IPS-NIHi7 (cell line): ENCODE measurements around the gene SYT7.

Source experiments
- DNase-seq: peaks from one replicate; pipeline ENCODE4 v3.0.0; 2012; ENCODE audit warnings: mixed read lengths; ENCODE audit errors: extremely low spot score

SYT7 gene

DNA sequence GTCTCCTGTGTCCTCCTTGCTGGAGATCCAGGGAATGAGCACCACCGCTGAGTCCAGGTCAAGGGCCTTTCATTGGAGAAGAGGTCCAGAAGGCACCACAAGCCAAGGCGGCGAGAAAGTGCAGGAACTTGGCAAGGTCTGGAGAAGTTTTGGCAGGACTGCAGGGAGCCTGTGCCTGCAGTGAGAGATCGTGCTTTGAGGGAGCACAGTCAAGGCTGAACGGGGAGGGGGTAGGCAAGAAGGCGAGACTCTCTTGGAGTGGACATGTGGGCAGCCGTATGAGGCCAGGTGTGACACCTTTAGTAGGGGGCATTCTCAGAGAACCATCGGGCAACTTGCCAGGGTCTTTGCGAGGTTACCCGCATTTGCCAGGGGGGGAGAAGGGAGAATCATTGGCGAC lies 41.9 kb downstream of the SYT7 start:
- DNase-seq: no peak

DNA sequence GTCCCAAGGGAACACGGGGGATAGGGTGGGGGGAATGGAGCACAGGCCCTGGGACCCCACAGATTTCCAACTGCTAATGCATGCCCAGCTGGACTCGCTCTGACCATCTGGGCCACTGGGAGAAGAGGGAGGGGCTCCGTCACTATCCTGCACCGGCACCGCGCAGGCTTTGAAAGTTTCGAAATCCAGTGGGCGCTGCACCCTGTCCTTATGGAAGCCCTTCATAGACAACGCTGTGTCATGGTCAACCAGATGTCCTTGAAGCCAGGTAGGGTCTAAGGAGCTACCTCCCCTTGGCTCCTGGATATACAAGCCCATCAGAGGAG lies 42.3 kb downstream of the SYT7 start:
- DNase-seq: no peak

DNA sequence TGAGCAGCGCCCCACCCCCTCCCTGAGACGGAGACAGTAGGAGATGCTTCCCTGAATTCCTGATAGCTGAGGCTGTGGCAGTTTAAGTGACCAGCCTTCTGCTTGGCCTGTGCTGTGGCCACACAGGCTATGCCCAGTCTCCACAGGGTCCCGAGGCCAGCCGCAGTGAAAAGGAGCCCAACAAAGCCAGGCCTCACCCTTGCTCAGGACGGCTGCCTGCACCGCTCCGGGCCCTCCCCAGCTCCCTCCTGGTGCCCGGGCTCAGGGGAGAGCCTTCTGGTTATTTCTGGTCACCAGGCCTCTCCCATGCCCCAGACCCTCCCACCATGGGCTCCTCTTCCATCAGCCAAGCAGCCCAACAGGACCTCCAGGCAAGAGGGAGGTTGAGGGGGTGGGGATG lies 43.5 kb downstream of the SYT7 start:
- no peak for DNase-seq

DNA sequence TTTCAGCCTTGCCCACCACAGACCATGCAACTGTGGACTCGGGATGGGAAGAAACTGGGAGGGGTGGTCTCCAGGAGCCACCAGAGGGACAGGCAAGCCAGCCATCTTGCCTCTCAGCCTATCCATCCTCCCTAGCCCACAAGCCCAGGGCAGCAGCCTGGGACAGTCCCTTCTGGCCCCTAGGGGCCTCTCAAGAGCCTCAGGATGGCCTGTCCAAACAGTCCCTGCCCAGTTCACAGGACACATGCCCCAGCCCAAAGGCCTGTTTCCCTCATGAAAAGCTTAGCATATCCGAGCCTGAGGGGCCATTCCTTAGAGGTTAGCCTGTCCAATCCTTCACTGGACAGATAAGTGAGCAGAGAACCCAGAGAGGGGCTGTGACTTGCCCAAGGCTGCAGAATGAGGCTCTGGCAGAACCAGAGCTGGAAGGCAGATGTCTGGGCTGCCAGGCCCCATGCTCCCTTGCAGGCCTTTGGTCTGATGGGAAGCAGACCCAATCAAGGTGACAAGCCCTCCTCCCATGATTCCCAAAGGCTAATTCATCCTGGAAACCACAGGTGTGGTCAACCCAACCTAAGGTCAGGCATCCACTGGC lies 44.1 kb downstream of the SYT7 start:
- peak; percentile 37 for DNase-seq

DNA sequence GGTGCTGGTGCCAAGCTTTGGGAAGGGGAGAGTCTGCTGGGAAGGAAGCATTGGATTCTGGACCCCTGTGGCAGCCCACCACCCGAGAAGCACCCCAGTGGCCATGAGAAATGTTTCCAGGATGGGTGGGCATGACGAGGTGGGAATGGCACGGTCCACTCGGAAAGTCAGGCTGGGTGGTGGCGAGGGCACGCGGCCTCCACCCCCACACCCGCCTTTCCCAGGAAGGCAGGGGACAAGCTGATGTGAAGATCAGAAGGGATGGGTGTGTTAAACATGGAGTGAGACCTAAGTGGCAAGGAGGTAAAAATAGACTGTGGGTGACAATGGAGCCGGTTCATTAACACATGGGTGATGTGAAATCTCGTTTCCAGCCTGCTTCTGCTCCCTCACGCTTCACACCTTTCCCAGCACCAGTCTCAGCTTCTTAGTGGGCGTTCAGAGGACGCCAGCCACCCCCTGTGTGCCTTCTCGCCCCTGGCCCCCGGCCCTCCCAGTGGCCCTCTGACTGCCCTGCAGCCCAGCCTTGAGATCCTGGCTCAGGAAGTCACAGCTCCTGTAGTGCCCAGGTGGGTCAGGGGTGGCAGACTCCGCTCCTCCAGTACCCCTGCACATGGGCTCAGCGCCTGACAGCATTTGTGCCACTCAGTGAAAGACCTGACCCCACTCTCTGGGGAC lies 44.7 kb downstream of the SYT7 start:
- no peak for DNase-seq

DNA sequence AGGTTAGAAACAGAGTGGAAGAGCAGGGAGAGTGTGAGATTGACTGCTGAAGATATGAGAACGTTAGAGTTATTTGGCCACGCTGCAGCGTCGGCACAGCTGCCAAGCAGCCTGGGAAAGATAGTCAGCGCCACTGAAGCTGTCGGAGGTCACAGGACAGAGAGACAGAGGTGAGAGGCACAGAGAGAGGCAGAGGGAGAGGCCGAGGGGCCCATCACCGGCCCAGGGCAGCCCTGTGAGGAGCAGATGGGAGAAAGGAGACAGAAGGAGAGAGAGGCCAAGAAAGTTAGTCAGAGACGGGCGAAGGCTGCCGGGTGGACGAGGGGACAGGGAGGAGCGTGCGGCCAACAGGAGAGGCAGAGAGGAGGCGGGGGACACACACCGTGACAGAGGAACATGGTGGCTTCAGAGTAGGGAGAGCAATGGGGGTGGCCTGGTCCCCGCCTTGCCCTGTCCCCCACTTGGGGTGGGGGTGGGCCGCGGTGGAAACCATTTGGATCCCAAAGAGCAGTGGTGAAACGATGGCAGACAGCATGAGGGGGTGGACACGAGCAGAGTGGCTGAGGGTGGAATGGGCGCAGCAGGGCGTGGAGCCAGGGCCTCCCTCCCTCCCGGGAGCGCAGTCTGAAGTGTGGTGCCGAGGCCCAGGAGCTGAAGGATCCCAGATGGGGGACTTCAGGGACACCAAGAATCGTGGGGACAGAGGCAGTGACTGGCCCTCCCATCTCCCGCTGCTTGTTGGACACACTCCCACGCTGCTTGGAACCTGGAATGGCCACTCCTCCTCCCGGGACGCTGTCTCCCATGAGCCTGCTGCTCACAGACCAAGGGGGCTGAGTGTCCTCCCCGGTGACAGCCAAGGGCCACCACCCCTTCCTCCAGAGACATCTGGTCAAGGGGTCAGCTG lies 45.7 kb downstream of the SYT7 start:
- DNase-seq: no peak

DNA sequence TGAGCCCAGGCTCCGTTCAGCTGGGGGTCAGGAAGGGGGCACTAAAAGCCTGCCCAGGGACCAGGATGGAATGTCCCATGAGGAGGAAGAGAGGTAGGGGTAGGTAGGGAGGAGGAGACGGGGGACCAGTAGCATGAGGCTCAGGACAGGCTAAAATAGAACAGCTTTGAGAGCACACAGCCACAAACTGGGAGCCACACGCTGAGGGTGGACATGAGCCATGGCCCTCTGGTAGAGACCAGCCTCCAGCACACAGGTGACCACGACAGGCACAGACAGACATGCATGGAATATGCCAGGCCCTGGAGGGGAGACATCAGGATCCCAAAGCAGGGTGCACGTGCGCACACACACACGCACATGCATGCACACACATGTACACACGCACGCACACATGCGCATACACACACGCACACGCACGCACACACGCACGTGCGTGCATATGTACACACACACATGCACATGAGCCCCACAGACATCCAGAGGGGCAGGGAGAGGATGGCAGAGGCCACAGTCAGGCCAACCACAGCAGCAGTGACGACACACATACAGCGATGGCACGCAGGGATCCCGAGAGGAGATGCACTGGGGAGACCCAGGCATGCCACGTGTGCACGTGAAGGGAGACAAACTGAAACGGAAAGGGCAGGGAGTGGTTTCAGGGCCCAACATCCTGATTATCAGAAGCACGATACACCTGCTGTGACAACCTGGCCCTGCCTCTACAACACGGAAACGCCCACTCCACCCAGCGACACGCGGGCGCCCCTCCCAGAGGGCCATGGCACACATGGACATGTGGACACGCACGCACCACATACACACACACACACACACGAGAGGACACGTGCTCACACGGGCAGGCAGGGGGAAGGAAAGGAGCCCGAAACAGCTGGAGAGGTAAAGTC lies 46.6 kb downstream of the SYT7 start:
- no peak for DNase-seq

DNA sequence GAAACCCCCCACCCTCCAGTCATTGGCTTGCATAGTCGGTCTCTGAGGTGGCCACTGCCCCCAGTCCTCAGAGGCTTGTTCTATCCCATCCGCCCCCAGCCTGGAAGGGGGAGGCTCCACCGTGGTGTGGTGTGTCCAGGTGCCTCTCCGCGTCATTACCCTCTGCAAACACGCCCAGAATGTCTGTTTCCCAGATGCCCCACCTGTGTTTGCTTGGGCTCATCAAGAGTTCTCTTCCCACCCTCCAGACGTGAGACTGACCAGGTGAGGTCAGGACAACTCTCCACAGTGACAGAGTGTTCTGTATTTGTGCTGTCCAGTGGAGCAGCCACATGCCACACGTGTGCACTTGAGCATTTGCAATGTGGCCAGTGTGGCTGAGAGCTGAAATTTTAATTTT lies 47.5 kb downstream of the SYT7 start:
- DNase-seq: no peak

DNA sequence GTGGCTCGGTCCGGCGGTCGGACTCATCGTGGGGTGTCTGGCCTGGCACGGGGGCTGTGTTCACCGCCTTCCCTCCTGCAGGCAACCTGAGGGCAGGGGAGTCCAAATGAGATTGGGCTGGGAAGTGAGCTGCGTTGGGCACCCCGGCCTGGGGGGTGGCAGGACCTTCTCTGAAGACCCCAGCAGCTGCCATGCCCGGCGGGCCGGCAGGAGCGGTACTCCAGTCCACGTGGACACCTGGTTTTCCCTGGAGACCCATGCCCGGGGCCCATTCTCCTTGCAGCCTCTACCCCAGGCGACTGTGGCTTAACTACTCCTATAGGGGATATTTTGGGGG lies 47.9 kb downstream of the SYT7 start:
- no peak for DNase-seq

DNA sequence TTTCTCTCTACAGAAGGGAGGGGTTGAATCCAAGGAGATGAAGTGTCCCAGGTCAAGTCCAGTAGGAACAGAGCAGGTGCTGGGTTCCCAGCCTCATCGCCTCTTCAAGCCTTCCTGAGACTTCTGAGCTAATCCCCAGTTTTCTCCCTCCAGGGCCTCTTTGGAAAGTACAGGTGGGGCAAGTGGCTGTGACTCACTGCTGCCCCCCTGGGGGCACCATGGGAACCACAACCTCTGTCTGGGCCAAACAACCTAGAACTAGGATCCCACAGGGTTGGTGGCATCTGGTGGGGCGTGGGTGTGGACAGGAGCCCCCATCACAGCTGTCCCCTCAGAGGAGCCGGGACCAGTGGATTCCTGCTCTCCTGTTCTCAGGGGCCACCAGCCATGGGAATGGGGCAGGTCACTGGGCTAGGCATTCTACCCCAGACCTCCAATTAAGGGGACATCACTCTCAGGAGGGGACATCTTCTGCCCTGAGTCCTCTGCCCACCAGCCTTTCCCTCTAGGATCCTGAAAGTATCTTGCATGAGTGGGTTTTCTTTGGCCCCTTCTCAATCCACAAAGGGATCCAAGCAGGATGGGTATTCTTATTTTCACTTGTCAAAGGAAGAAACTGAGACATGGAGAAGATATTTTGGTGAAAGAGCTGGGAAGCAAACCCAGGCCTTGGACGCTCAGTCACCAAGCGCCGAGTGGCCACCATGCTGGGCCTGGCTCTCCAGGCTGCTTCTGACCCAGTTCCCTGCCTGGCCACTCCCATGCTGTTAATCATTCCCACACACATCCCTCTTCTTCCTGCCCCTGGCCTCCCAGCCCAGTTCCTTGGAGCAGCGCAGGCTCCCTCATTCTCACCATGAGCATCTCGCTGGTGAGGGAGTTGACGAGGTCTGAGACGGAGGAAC lies 48.5 kb downstream of the SYT7 start:
- peak; percentile 91 for DNase-seq

DNA sequence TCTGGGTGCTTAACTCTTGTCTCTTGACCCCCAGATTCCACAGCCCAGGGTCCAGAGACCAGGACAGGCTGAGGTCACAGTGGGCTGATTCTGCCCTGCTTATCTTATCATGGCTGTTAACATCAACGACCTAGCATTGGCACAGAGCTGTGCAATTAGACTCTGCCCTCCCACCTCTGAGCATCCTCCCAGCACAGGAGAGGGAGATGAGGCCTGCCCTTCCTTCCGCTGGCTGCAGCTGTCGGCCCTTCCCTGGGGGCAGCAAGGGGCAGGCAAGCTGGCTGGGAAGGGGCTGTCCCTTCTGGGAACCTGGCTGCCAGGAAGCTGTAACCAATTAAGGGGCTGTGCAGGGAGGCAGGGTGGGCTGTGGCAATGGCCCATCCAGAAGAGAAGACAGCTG lies 49.8 kb downstream of the SYT7 start:
- no peak for DNase-seq

DNA sequence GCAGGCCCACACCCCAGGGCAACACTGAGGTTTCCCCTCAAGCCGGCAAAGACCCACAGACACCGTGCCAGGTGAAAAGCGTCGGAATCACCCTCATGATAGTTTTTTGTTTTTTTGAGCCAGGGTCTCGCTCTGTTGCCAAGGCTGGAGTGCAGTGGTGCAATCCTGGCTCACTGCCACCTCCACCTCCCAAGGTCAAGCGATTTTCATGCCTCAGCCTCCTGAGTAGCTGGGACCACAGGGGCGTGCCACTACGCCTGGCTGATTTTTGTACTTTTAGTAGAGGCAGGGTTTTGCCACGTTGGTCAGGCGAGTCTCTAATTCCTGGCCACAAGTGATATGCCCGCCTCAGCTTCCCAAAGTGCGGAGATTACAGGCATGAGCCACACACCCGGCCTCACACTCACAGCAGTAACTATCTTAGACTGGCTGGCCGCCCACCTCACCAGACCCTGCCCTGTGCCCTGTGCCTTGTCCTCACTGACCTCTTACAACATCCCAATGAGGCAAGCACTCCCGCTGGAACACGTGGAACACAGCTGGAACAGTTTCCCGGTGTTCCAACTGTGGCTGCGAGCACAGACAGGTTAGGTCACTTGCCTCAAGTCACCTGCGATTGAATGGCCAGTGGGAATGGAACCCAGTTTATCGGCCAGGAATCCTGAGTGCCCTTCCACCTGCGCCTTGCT lies 51.2 kb downstream of the SYT7 start:
- DNase-seq: no peak

DNA sequence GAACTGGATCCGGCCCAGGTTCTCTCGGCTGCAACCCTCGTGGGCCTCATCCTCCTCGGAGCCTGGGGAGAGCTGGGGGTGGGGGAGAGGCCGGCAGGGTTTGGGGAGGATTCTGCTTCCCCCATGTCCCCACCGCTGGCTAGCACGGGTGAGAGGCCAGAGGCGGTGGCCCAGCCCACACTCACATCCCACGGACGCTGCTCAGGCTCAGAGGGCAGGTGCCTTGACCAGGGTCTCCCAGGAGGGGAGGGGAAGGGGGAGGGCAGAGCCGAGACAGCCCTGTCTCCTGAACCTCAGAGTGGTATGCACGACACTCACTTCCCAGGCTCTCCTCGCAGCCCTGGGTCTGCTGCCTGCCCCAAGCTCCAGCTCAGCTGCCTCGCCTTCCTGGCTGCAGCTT lies 52.8 kb downstream of the SYT7 start:
- DNase-seq: no peak

DNA sequence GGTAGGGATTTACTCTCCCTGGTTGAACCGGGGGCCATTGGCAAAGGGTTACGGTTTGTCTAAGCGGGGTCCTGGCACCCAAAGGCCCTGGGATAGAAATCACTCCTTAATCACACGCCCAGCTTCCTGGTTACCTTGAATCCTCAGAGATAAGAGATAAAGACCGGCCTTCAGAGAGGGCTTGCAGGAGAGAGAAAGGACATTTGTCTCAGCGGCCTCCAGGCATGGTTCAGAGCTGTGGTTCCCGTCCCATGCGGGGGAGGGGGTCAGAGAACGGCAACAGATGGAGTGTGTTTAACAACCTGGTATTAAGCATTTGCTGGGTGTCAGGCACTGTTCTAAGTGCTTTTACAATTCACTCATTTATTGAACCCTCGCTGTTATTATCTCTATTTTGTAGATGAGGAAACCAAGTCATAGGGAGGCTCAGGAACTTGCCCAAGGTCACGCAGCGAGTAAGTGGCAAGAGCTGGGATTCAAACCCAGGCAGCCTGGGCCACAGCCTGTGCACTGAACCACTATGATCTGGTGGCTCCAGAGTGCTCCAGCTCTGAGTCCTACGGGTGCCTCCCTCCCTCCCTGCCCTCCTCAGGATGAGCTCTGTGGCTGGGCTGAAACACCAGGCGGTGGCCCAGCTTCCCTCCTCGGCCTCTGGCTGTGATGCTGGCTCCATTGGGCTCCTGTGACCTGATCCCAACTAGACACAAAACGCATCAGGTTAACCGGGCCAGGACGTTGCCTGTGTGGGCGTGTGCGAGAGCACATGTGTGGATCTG lies 53.7 kb downstream of the SYT7 start:
- DNase-seq: no peak

DNA sequence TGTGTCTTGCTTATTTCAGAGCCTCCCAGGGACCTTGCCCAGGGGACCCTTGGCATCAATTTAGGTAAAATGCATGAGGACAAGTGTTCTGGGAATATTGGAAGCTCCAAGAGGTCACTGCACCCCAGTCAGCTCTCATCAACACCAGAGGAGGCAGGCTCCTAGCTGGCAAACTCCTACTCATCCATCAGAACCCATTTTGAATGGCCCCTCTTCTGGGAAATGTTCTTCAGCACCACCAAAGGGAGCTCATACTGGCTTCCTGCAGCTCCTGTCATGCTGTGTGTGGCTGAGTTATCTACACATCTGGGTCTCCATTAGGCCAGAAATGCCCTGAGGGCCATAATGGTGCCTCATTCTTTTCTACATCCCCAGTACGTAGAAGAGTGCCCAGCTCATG lies 54.6 kb downstream of the SYT7 start:
- DNase-seq: no peak

DNA sequence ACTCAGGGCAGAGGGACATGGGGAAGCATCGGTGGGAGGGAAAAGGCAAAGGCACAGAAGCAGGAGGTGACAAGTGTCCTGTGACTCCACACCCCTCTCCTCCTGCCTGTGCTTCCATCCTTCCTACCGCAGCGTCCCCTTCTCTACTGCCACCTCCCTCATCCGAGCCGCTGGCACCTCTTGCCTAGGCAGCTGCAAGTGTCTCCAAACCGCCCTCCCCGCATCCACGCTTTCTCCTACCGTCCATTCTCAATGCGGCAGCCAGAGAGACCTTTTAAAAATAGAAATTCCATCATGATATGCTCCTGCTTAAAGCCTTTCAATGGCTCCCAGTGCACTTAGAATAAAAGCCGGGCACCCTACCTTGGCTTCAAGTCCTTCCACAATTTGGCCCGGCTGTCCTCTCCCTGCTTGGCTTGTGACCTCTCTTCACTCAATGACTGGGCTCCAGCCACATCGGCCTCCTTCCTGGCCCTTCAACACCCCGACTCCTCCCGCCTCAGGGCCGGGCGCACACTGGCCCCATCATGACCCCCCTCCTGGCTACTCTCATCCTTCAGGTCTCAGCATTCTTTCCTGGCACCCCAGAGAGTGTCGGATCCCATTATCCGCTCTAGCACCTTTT lies 55.8 kb downstream of the SYT7 start:
- DNase-seq: no peak

DNA sequence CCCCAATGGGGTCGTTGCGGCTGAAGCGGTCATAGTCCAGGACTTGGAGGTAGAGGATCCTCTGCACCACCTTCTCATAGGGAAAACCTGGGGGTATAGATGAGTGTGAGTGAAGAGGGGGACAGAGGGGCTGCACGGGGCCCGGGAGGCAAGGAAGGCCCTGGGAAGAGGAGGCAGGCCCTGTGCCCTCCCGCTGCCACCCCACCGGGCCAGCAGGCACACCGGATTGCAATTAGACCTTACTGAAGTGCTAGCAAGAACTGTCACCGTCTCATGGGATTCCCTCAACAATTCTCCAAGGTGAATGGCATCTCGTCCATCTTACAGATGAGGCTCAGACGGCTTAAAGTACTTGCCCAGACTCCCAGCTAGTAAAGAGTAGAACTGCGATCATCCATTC lies 56.4 kb downstream of the SYT7 start:
- DNase-seq: no peak

DNA sequence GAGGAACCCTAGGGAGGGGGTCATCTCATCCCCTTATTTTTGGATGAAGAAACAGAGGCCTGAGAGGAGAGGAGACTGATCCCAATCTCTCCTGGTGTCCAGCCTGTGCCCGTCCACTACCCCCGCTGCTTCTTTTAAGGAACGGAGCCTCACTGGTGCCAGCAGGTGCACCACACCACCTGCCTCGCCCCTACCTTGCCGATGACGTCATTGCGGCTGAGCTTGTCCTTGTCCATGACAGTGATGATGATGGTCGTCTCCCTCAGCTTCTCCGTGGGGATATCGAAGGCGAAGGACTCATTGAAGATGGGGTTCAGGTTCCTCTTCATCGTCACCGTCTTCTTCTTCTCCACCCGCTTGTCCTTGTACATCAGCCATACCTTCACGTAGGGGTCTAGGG lies 58.0 kb downstream of the SYT7 start:
- DNase-seq: no peak
